Measurements from ENCODE around the gene FLG2.

- TF ChIP-seq CTCF (conservative IDR thresholded peaks at IDR 0.05) = no peak
- no peak for TF ChIP-seq EZH2 (IDR thresholded peaks at IDR 0.05; ENCODE audit: low read depth)
Observed at GRCh38 chr1:152344438-152344837, 15.4 kb downstream of the FLG2 start.
